Right lobe of liver (tissue), 4 donors: Measurements from ENCODE around the gene ZBTB6.

Experiments
- POLR2A ChIP-seq: fragments of 450-650 bp; IDR thresholded peaks from one replicate; pipeline ENCODE4 v1.6.1; 2017; ENCODE audit warnings: antibody characterized with exemption, mild to moderate bottlenecking
- TF ChIP-seq, protein P1 (sequence below), 4 donors: fragments of 200-600 bp in 3 of 4; fragments of 450-650 bp in 1 of 4; IDR thresholded peaks; one replicate each; pipeline versions ENCODE4 v1.5.1 to v1.8.0; 2016 to 2022; ENCODE audit warnings: antibody characterized with exemption in 4 of 4, mild to moderate bottlenecking in 2 of 4
- donor health status: DM: no; HTN: no; CAD: no.
- donor health status: DM: no; HTN: no; CAD: no.
- donor health status: DM: no; HTN: yes; CAD: no.

DNA sequence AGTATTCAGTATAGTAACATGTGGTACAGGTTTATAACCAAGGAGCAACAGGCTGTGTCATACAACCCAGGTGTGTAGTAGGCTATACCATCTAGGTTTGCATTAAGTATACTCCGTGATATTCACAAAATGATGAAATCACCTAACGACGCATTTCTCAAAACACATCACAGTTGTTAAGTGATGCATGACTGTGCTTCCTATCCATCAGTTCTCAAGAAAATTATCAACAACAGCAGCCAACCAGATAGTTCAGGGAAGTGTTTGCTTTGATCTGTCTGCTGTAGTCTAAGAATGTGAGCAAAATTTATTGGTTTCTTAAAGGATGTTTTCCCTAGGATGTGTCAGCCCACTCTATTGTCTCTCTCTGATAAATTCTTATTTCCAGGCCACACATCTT lies 10.8 kb upstream of the ZBTB6 start:
- TF ChIP-seq, protein P1, sequence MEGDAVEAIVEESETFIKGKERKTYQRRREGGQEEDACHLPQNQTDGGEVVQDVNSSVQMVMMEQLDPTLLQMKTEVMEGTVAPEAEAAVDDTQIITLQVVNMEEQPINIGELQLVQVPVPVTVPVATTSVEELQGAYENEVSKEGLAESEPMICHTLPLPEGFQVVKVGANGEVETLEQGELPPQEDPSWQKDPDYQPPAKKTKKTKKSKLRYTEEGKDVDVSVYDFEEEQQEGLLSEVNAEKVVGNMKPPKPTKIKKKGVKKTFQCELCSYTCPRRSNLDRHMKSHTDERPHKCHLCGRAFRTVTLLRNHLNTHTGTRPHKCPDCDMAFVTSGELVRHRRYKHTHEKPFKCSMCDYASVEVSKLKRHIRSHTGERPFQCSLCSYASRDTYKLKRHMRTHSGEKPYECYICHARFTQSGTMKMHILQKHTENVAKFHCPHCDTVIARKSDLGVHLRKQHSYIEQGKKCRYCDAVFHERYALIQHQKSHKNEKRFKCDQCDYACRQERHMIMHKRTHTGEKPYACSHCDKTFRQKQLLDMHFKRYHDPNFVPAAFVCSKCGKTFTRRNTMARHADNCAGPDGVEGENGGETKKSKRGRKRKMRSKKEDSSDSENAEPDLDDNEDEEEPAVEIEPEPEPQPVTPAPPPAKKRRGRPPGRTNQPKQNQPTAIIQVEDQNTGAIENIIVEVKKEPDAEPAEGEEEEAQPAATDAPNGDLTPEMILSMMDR (IDR thresholded peaks at IDR 0.05), result no peak
- no peak for TF ChIP-seq POLR2A
